Stomach (tissue), 9 donors: ENCODE data around the gene TTC38. TPM values are rescaled to one million over a fixed set of nuclear protein-coding genes. Genes with fewer than 3 reads are reported as not detected.

ENCODE experiments used
- DNase-seq, 2 donors: peaks; one replicate each; pipeline versions ENCODE4 v3.0.0 to v3.0.0-alpha.2; 2013 to 2019
- H3K27ac ChIP-seq, 5 donors: fragments of 200-600 bp in 4 of 5; sonication (generic) in 4 of 5; one replicate each; pipeline ENCODE4 v1.5.1; 2013 to 2019; ENCODE audit warnings: mild to moderate bottlenecking in 1 of 5, moderate library complexity in 1 of 5
- H3K27me3 ChIP-seq, 3 donors: fragments of 200-600 bp; sonication (generic); one replicate each; pipeline ENCODE4 v1.5.1; 2017 to 2019; ENCODE audit warnings: mixed run types in 1 of 3
- H3K36me3 ChIP-seq, 4 donors: fragments of 200-600 bp; sonication (generic); 1 replicate in 3 of 4; 2 replicates in 1 of 4; pipeline ENCODE4 v1.5.1; 2016 to 2019
- H3K4me1 ChIP-seq, 4 donors: fragments of 200-600 bp; sonication (generic); one replicate each; pipeline ENCODE4 v1.5.1; 2016 to 2019
- H3K4me3 ChIP-seq, 4 donors: fragments of 200-600 bp; sonication (generic) in 3 of 4; one replicate each; pipeline ENCODE4 v1.5.1; 2016 to 2019; ENCODE audit warnings: mild to moderate bottlenecking in 1 of 4
- H3K9me3 ChIP-seq, 4 donors: fragments of 200-600 bp; sonication (generic); one replicate each; pipeline ENCODE4 v1.5.1; 2016 to 2019
- CTCF ChIP-seq, 7 experiments: fragments of 450-650 bp in 4 of 7; fragments of 200-600 bp in 3 of 7; sonication (generic) in 3 of 7; IDR thresholded peaks; one replicate each; pipeline ENCODE4 v1.5.1; 2016 to 2019; ENCODE audit warnings: antibody characterized with exemption in 7 of 7, control low read depth in 2 of 7, mild to moderate bottlenecking in 1 of 7
- EP300 ChIP-seq: sonication (generic); formaldehyde crosslinking; IDR thresholded peaks from one replicate; pipeline ENCODE4 v1.6.1; 2017; ENCODE audit warnings: antibody characterized with exemption
- POLR2A ChIP-seq, 4 donors: fragments of 450-650 bp; IDR thresholded peaks; one replicate each; pipeline ENCODE4 v1.6.1; 2016; ENCODE audit warnings: antibody characterized with exemption in 4 of 4, control low read depth in 2 of 4, mild to moderate bottlenecking in 1 of 4, moderate library complexity in 1 of 4
- POLR2AphosphoS5 ChIP-seq, 3 donors: sonication (generic); formaldehyde crosslinking; IDR thresholded peaks; one replicate each; pipeline ENCODE4 v1.6.1; 2016; ENCODE audit warnings: antibody characterized with exemption in 3 of 3
- WGBS, 5 donors: extraction: QIAGEN DNeasy Blood & Tissue Kit in 3 of 5; methylation state at CpG; one replicate each; pipeline versions ENCODE4 v1.1.5 to v1.1.7; 2013 to 2018; 5-methylcytosine and 5-hydroxymethylcytosine counted together
- intact Hi-C: fragments of 100-400 bp; cut with DNase I; formaldehyde crosslinking; loops from one replicate; pipeline ENCODE4 v1.15.1; 2023; ENCODE audit warnings: low total_unique reads
- polyA plus RNA-seq, 3 donors: library from polyadenylated mRNA; stranded (reverse); fragments of 200-250 nt; gene quantifications; one replicate each; pipeline ENCODE4 v1.2.3, GENCODE V29; 2013
- total RNA-seq, 5 donors: library from RNA; depleted of rRNA; stranded (reverse); fragments of >200 nt; gene quantifications; one replicate each; pipeline versions ENCODE4 v1.1.0 to v1.2.3, GENCODE V29; 2014 to 2016
- donor health status: healthy with polysubstance abuse.
- donor health status: Bipolar disorder and iron deficiency.
- donor health status: healthy.

Gene TTC38
- total and polyA plus RNA-seq, 8 donors, result 20.0 to 411 (median 38.4) TPM

DNA sequence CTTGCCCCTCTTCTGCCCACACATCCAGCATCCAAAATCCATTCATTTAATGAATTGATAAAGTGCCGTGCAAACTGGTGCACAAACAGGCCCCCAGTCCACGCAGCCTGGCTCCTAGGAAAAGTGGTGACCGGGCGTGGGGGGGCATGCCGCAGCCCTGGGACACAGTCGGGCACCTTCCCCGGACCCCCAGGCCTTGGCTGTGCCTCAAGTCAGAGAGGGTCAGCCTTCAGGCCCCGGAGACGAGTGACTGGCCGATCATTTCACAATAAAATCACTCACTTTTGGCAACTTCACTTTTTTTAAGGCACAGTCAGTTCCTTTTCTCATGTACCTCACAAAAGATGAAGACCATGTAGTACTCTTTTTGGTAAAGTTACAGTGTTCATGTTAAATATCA, 25.7 kb upstream of the TTC38 start:
- peaks cover 6 to 67% (median 58%) of the 10 kb centered on the region in 4 donors for H3K36me3 ChIP-seq
- no peak overlapping the region for H3K27ac ChIP-seq
- DNase-seq, result no peak
- H3K4me1 ChIP-seq, result peaks cover 0 to 23% (median 10%) of the 10 kb centered on the region in 4 donors
- H3K9me3 ChIP-seq, result no peaks in the 10 kb centered on the region
- 84 to 96% (median 94%) methylated on average over 10 of the region's 10 CpGs for WGBS, 5 donors
- no peak overlapping the region for H3K4me3 ChIP-seq
- intact Hi-C loops, result no loop called here
- TF ChIP-seq POLR2A (IDR thresholded peaks at IDR 0.05), result no peak
- no peak for TF ChIP-seq EP300
- no peak for TF ChIP-seq POLR2AphosphoS5 (IDR thresholded peaks at IDR 0.05)
- no peak for TF ChIP-seq CTCF (IDR thresholded peaks at IDR 0.05)
- H3K27me3 ChIP-seq, result no peaks in the 10 kb centered on the region

DNA sequence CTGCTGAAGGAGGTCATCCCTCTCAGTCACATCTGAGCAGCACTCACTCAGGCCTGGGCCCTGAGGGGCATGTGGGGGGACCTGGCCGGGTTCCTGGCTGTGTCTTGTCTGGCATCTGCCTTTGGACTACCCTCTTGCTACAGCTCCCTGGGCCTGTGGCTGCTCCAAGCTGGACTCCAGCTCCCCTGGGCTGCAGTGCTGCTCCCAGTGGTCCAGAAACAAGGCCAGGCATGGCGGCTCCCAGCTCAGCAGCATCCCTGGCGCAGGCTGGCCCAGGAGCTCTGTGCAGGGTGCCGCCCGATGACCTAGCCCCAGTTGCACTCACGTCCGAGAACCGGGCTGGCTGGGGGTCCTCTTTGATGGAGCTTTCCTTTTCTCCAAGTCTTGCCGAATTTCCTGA, 23.0 kb upstream of the TTC38 start:
- H3K36me3 ChIP-seq, result peaks cover 6 to 40% (median 31%) of the 10 kb centered on the region in 4 donors
- H3K9me3 ChIP-seq, result no peaks in the 10 kb centered on the region
- no peaks in the 10 kb centered on the region for H3K27me3 ChIP-seq
- WGBS, 5 donors, result 90 to 94% (median 91%) methylated on average over 8 to 9 of the region's 9 CpGs
- no peak for TF ChIP-seq CTCF (IDR thresholded peaks at IDR 0.05)
- no peak for DNase-seq
- H3K27ac ChIP-seq, result no peak overlapping the region
- peaks cover 0 to 33% (median 20%) of the 10 kb centered on the region in 4 donors for H3K4me1 ChIP-seq
- intact Hi-C loops, result no loop called here
- H3K4me3 ChIP-seq, result no peak overlapping the region

DNA sequence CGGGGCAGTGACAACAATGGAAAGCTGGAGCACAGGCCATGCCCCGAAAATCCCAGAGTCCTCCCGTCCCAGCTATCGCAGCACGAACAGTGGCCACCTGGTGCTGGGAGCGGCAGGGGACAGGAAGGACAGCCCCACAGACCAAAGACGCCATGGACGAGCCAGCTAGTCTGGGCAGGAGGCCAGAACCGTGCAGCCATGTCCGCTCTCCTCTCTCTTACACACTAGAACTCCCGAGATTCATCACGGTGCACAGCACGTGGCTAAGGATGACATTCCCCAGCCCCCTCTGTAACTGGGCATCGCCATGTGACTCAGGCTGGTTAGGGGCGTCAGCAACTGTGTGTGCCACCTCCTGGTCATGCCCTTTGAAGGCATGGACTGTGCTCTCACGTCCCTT, 22.3 kb upstream of the TTC38 start:
- Histone ChIP-seq H3K36me3 (peaks cover 6 to 34% (median 26%) of the 10 kb centered on the region in 4 donors), H3K4me1 (peaks cover 0 to 34% (median 19%) of the 10 kb centered on the region in 4 donors), H3K27ac (peak overlapping the region in 2 of 5 donors; percentile 15 to 56), H3K27me3 (no peaks in the 10 kb centered on the region), H3K4me3 (no peak overlapping the region), H3K9me3 (no peaks in the 10 kb centered on the region)
- intact Hi-C loops, result no loop called here
- DNase-seq, result peak in 1 of 2 donors; percentile 78
- WGBS, 5 donors, result 44 to 66% (median 53%) methylated on average over 14 to 16 of the region's 16 CpGs
- TF ChIP-seq CTCF (IDR thresholded peaks at IDR 0.05) (no peak), POLR2AphosphoS5 (IDR thresholded peaks at IDR 0.05) (no peak), EP300 (no peak), POLR2A (IDR thresholded peaks at IDR 0.05) (no peak)

DNA sequence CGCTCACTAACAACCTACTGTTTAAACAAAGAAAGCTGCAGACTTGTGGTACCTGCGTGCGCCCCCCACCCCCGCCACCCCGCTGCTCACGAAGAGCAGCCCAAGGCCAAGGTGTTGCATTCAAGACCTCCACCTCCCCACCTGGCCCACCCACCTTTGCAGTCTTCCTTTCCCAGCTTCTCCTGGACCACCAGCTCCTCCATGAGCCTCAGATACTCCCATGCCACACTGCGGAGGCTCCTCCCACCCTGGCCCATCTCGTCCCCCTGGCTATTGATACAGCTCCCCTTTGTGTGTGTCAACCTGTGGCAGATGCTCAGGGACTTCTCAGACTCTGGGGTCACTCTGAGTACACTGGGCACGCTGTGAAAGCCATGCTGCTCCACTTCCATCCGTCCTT, 21.6 kb upstream of the TTC38 start:
- intact Hi-C loops, result no loop called here
- Histone ChIP-seq H3K9me3 (no peaks in the 10 kb centered on the region), H3K27me3 (no peaks in the 10 kb centered on the region), H3K27ac (peak overlapping the region in 1 of 5 donors; percentile 56), H3K36me3 (peaks cover 6 to 34% (median 26%) of the 10 kb centered on the region in 4 donors), H3K4me3 (no peak overlapping the region), H3K4me1 (peaks cover 5 to 41% (median 22%) of the 10 kb centered on the region in 4 donors)
- 88 to 95% (median 93%) methylated on average over 10 of the region's 10 CpGs for WGBS, 5 donors
- no peak for DNase-seq
- TF ChIP-seq POLR2AphosphoS5 (IDR thresholded peaks at IDR 0.05) (no peak), CTCF (IDR thresholded peaks at IDR 0.05) (no peak), EP300 (no peak), POLR2A (IDR thresholded peaks at IDR 0.05) (no peak)
